Measurements from ENCODE around the gene RBMS2.

- TF ChIP-seq EZH2phosphoT487 (IDR thresholded peaks at IDR 0.05; ENCODE audit: borderline replicate concordance) (no peak), EZH2 (IDR thresholded peaks at IDR 0.05) (no peak), CTCF (IDR thresholded peaks at IDR 0.05 in 2 of 3, conservative IDR thresholded peaks at IDR 0.05 in 1 of 3; ENCODE audit: borderline replicate concordance in 1 of 3, insufficient read depth in 1 of 3, low read depth in 2 of 3, low read length in 2 of 3) (no peak), SRF (IDR thresholded peaks at IDR 0.05; ENCODE audit: low read depth) (no peak), MAX (IDR thresholded peaks at IDR 0.05) (no peak), POLR2A (IDR thresholded peaks at IDR 0.05; ENCODE audit: borderline replicate concordance, extremely low read depth, insufficient read depth, insufficient read length) (no peak), REST (IDR thresholded peaks at IDR 0.05; ENCODE audit: low read depth) (no peak), POLR2AphosphoS5 (IDR thresholded peaks at IDR 0.05; ENCODE audit: low read depth, low read length) (no peak)
Observed at GRCh38 chr12:56634242-56634836, 112.7 kb downstream of the RBMS2 start.
